NT2/D1 (cell line): Measurements from ENCODE around the gene NPNT.

Source experiments
- DNase-seq: peaks from one replicate; pipeline ENCODE4 v3.0.0-alpha.2; 2011; ENCODE audit warnings: low read depth, low spot score
- H3K27me3 ChIP-seq: 2 replicates; pipeline ENCODE4 v1.6.0; 2011; ENCODE audit warnings: mild to moderate bottlenecking; ENCODE audit not compliant: insufficient read length, insufficient read depth
- H3K36me3 ChIP-seq: 2 replicates; pipeline ENCODE4 v1.6.1; 2011; ENCODE audit warnings: mild to moderate bottlenecking, low read length, mixed read lengths; ENCODE audit not compliant: insufficient read depth, insufficient read length
- H3K4me1 ChIP-seq: 2 replicates; pipeline ENCODE4 v1.5.1; 2011; ENCODE audit not compliant: insufficient read depth, insufficient read length
- H3K4me3 ChIP-seq: 2 replicates; pipeline ENCODE4 v1.5.1; 2011; ENCODE audit warnings: low read depth; ENCODE audit not compliant: insufficient read length
- H3K9ac ChIP-seq: 2 replicates; pipeline ENCODE4 v1.6.0; 2011; ENCODE audit warnings: low read depth; ENCODE audit not compliant: insufficient read length
- H3K9me3 ChIP-seq: 2 replicates; pipeline ENCODE4 v1.5.1; 2011; ENCODE audit warnings: mild to moderate bottlenecking, low read length; ENCODE audit not compliant: insufficient read depth
- SUZ12 ChIP-seq: IDR thresholded peaks from 2 replicates; pipeline ENCODE4 v1.6.1; 2011; ENCODE audit not compliant: insufficient read length, insufficient read depth; ENCODE audit errors: extremely low read depth
- YY1 ChIP-seq: IDR thresholded peaks from 2 replicates; pipeline ENCODE4 v1.6.1; 2011; ENCODE audit not compliant: insufficient read length, insufficient read depth
- ZNF274 ChIP-seq: IDR thresholded peaks from 2 replicates; pipeline ENCODE4 v1.6.1; 2011; ENCODE audit warnings: mild to moderate bottlenecking, low read depth, low read length

The NPNT gene

DNA sequence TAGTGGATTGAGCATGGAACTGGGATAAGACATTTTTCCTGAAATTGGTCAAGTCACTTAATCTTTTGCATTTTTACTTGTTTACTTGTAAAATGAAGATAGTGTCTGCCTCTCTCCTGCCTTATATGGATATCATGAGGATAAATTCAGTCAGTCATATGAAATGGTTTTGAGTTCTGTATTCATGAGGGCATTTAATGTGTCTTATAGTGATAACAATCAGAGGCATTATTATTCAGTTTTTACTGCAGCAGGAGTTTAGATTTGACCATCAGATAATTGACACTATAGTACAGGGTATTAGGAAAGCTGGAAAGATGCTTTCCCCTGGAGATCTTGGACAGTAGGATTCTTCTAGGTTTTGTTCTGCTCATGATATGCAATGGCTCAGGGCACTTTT, 26.0 kb downstream of the NPNT start:
- Histone ChIP-seq H3K4me1 (no peaks in the 10 kb centered on the region), H3K9me3 (no peaks in the 10 kb centered on the region), H3K9ac (no peak overlapping the region), H3K36me3 (no peaks in the 10 kb centered on the region), H3K27me3 (no peaks in the 10 kb centered on the region), H3K4me3 (no peak overlapping the region)
- DNase-seq = no peak
- TF ChIP-seq YY1 (no peak), SUZ12 (no peak)

GRCh38 chr4:105923497-105924238, 28.4 kb downstream of the NPNT start:
- Histone ChIP-seq H3K9ac (no peak overlapping the region), H3K27me3 (no peaks in the 10 kb centered on the region), H3K36me3 (no peaks in the 10 kb centered on the region), H3K4me3 (no peak overlapping the region), H3K9me3 (no peaks in the 10 kb centered on the region), H3K4me1 (no peaks in the 10 kb centered on the region)
- DNase-seq = no peak
- TF ChIP-seq SUZ12 (no peak), YY1 (no peak), ZNF274 (no peak)

- Histone ChIP-seq H3K27me3 (no peaks in the 10 kb centered on the region), H3K9me3 (no peaks in the 10 kb centered on the region), H3K4me1 (no peaks in the 10 kb centered on the region), H3K4me3 (no peak overlapping the region), H3K36me3 (no peaks in the 10 kb centered on the region), H3K9ac (no peak overlapping the region)
- no peak for DNase-seq
- TF ChIP-seq YY1 = no peak
- no peak for TF ChIP-seq ZNF274
- no peak for TF ChIP-seq SUZ12
Observed at GRCh38 chr4:105924341-105924740, 29.1 kb downstream of the NPNT start.

GRCh38 chr4:105930698-105931097, 35.4 kb downstream of the NPNT start:
- H3K4me1 ChIP-seq = no peaks in the 10 kb centered on the region
- DNase-seq = no peak
- no peaks in the 10 kb centered on the region for H3K36me3 ChIP-seq
- H3K27me3 ChIP-seq = no peaks in the 10 kb centered on the region
- TF ChIP-seq SUZ12 (no peak), ZNF274 (no peak), YY1 (no peak)
- no peaks in the 10 kb centered on the region for H3K9me3 ChIP-seq
- no peak overlapping the region for H3K4me3 ChIP-seq
- H3K9ac ChIP-seq = no peak overlapping the region

DNA sequence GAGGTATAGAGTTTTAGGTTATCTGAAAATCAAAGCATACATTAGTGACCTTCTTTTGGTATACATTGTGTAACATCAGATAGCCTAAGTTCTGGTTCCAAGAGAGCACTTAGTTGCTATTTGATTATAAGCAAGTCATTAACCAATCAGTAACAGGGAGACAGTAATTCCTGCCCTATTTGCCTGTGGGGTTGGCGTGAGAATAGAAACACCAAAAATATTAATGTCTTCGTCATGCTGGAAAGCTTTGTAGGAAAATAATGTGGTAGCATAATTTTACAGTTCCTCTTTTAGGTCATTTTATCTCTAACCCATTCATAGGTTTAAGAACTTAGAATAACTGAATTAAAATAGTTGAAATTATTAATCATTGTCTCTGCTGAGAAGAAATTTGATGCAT, 37.8 kb downstream of the NPNT start:
- no peaks in the 10 kb centered on the region for H3K4me1 ChIP-seq

DNA sequence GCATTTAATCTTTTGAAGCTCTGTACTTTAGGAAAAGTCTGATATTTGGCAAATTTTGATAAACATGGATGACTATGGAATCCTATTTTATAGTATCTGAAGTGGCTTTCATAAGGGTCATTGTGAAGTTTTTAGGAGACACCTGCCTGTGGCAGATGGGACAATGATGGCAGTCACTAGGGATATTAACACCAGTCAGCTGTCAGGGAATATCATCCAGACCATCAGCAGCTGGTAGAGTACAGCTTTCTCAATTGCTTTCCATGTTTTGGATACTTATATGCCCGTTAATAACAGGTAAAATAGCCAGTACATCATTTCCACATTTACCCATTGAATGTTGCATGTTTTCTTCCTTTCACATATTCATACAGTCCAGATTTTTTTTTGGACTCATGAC, 39.1 kb downstream of the NPNT start:
- Histone ChIP-seq H3K27me3 (no peaks in the 10 kb centered on the region), H3K9ac (no peak overlapping the region), H3K9me3 (no peaks in the 10 kb centered on the region), H3K4me3 (no peak overlapping the region), H3K36me3 (no peaks in the 10 kb centered on the region), H3K4me1 (no peaks in the 10 kb centered on the region)
- TF ChIP-seq SUZ12 (no peak), YY1 (no peak), ZNF274 (no peak)
- DNase-seq = no peak

More for the DNA sequence above, 37.8 kb downstream of the NPNT start:
- Histone ChIP-seq H3K9ac (no peak overlapping the region), H3K4me3 (no peak overlapping the region), H3K9me3 (no peaks in the 10 kb centered on the region), H3K27me3 (no peaks in the 10 kb centered on the region), H3K36me3 (no peaks in the 10 kb centered on the region)
- TF ChIP-seq SUZ12 (no peak), ZNF274 (no peak), YY1 (no peak)
- no peak for DNase-seq

DNA sequence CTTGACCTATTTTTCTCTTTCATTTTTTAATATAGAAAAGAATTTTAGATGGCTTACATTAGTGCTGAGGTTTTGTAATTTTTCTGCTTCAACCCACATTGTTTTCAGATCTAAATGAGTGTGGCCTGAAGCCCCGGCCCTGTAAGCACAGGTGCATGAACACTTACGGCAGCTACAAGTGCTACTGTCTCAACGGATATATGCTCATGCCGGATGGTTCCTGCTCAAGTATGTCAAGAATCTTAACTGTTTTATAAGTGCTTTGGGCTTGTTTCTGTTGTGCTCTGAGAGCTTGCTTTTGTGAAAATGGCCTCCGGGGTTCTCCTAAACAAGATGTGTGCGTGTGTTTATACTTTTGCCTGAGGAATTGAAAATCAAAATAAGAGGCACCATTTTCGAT, 41.6 kb downstream of the NPNT start:
- no peaks in the 10 kb centered on the region for H3K9me3 ChIP-seq
- H3K9ac ChIP-seq = no peak overlapping the region
- H3K27me3 ChIP-seq = no peaks in the 10 kb centered on the region
- TF ChIP-seq SUZ12 (no peak), YY1 (no peak), ZNF274 (no peak)
- no peaks in the 10 kb centered on the region for H3K36me3 ChIP-seq
- peak; percentile 20 for DNase-seq
- H3K4me1 ChIP-seq = no peaks in the 10 kb centered on the region
- no peak overlapping the region for H3K4me3 ChIP-seq
